ENCODE measurements around the gene FLRT1.

The FLRT1 gene

DNA sequence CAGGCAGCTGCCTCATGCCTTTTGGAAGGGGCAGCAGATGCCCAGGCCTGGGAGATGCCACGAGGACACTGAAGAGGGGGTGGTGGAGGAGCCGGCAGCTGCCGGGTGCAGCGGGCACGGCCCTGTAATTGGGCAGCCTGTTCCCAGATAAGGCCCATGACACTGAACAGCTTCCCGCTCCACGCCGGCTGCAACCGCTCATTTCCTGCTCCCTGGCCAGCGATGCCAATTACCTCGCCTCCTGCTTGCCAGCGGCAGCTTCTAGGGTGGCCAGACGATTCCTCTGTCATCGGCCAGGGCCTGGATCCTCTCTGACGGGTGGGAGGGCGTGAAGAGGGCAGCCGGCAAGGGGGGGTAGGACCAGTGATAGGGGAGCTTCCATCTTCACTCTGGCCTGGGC lies 22.8 kb downstream of the FLRT1 start:
- intact Hi-C loops (cut with DNase I): no loop called here
- peak in 23 of 42 donors; percentile 21 to 75 (median 54) for DNase-seq

GRCh38 chr11:64059339-64060140 lies 23.8 kb downstream of the FLRT1 start:
- DNase-seq: no peak
- intact Hi-C loops (cut with DNase I): no loop called here

DNA sequence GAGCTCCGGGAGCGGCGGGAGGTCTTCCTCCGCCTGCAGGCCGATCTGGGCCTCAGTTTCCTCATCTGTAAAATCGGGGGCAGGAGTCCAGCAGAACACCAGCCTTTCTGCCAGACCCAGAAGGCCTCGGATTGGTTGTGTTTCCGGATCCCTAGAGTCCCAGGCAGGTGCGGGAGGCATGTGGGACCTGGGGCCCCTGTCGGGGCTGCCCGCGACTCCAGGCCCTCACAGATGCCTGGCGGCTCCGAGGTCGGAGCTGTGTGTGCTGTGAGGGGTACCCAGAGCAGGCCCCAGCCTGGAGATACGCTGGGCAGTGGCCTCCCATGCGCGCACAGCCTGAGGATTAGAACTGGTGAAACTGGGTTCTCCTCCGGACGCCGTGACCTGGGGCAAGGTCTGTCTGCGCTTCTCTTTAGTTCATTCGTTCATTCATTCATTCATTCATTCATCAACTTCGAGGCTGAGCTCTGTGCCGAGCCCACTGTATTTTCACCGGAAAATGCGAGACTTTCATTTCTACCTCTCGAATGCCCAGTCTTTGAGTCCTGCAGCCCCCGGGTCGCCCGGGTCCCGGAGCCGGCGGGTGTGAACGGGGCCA lies 24.6 kb downstream of the FLRT1 start:
- no peak for DNase-seq
- intact Hi-C loops (cut with DNase I): no loop called here

GRCh38 chr11:64060861-64061444 lies 25.2 kb downstream of the FLRT1 start:
- intact Hi-C loops (cut with DNase I): no loop called here
- peak in 41 of 42 donors; percentile 59 to 91 (median 81) for DNase-seq

GRCh38 chr11:64062185-64063039 lies 26.7 kb downstream of the FLRT1 start:
- intact Hi-C loops (cut with DNase I): no loop called here

DNA sequence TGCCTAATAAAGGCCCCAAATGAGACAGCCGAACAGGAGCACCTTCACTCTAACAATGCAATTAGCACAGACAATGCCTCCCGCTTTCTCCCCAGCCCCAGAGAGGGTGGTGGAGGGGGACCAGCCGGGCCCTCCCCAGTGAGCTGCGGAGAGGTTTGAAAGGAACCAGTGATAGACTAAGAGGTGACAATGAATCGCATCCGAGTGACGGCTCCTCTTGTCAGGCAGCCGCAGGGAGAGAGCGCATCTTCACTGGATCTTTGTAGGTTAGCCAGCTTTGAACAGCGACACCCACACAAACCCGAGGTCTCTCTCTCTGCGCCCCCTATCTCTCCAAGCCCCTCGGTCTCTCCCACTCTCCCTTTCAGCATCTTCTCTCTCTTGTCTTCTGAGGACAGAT lies 28.0 kb downstream of the FLRT1 start:
- intact Hi-C loops (cut with DNase I): no loop called here
- DNase-seq: peak in 23 of 42 donors; percentile 34 to 81 (median 55)

More at GRCh38 chr11:64062185-64063039, 26.7 kb downstream of the FLRT1 start:
- no peak for DNase-seq

- no peak for DNase-seq
- intact Hi-C loops (cut with DNase I): no loop called here
Observed at GRCh38 chr11:64064374-64065140, 28.8 kb downstream of the FLRT1 start.

DNA sequence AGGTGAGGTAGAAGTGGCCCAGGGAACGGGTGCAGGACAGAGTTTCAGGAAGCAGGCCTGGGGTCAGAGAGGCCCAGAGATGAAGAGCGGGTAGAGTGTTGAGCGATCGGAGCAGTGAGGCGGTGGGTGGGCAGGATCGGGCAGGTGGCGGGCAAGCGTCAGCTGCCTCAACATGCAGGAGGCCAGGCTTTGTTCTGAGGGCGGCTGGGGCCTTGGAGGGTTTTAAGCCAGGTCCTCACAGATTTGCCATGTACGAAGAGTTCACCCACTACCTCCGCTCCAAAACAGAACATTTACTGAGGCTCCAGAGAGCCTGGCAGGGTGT lies 29.4 kb downstream of the FLRT1 start:
- no peak for DNase-seq
- intact Hi-C loops (cut with DNase I): no loop called here

DNA sequence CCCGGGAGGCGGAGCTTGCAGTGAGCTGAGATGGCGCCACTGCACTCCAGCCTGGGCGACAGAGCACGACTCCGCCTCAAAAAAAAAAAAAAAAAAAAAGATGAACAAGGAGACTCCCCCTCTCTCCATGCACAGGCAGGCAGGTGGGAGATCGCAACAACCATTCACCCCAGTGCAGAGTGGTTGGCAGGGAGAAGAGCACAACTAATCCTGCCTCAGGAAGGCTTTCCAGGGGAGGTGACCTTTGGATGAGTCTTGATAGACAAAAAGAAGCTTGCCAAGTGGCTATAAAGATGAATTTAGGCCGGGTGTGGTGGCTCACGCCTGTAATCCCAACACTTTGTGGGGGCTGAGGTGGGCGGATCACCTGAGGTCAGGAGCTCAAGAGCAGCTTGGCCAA lies 30.0 kb downstream of the FLRT1 start:
- DNase-seq: no peak
- intact Hi-C loops (cut with DNase I): no loop called here

- intact Hi-C loops (cut with DNase I): no loop called here
Observed at GRCh38 chr11:64067230-64067993, 31.7 kb downstream of the FLRT1 start.

GRCh38 chr11:64068705-64069400 lies 33.1 kb downstream of the FLRT1 start:
- no peak for DNase-seq
- intact Hi-C loops (cut with DNase I): no loop called here

More at GRCh38 chr11:64067230-64067993, 31.7 kb downstream of the FLRT1 start:
- DNase-seq: peak in 11 of 42 donors; percentile 38 to 69 (median 55)

DNA sequence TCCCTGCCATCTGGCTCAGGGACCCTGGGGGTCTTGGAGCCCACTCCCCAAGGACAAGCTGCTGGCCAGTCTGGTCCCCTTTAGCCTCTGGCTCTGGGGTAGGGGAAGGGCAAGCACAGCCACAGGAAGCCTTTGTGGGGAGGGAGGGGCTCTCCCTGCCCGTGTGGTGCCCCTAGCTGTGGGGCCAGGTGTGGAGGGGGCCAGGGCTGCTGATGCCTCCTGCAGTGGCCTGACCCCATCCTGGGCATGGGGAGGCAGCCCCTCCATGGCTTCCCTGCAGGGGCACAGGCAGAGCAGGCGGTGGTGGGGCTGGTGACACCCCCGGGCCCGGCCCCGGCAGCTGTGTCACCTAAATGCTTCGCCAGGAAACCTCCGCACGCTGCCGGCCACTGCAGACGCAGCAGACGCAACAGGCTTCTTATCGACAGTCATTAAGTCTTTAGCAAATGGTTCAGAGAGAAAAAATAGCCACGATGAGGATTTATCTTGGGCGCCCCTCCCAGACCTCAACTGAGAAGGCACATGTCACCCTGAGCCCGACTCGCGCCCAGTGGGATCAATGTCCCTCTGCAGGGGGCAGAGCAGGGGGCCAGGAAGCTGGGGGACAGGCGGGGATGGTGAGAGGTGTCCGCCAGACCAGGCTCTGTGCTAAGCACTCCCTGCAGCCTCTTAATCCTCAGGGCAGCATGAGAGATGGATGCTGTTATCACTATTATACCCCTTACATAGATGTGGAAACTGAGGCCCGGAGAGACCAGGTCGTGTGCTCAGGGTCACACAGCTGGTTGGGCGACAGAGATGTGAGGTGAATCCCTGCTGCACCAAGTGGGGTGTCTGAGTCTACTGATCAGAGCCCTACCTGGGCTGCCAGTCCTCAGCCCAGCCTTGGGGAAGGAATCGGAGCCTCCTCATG lies 33.9 kb downstream of the FLRT1 start:
- DNase-seq: no peak
- intact Hi-C loops (cut with DNase I): no loop called here

DNA sequence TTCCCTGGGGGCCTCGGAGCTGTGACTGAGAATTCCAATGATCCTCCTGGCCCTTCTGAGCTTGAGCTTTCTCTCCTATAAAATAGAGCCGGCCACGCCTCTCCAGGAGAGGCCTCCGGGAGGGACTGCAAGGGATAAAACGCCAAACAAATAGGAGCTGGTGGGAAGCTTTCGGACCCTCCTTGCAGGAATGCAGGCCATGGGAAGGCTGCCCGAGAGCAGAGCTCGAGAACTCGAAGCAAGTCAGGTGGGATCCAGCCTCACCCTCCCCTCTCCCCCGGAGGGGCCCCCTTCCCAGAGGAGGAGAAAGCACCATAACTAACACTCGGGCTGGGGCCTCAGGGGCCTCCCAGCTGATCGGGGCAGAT lies 34.6 kb downstream of the FLRT1 start:
- no peak for DNase-seq
- intact Hi-C loops (cut with DNase I): no loop called here

DNA sequence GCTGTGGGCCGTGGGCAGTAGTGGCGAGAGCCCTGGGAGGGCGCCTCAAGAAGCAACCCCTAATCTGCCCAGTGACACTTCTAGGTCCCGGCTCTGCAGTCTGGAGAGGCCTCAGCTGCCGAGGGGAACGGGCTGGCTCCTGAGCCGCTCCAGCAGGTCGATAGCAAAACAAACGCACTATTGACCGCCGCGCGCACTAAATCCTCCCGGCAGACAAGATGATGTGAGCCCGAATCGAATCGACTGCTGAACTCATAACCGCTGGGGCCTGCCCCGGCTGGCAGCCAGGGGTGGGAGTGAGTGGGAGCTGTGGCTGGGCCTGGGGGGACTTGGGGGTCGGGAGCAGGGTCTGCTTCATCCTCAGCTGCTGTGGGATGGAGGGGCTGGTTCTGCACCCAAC lies 36.1 kb downstream of the FLRT1 start:
- DNase-seq: peak in 22 of 42 donors; percentile 35 to 80 (median 61)
- intact Hi-C loops (cut with DNase I): no loop called here

DNA sequence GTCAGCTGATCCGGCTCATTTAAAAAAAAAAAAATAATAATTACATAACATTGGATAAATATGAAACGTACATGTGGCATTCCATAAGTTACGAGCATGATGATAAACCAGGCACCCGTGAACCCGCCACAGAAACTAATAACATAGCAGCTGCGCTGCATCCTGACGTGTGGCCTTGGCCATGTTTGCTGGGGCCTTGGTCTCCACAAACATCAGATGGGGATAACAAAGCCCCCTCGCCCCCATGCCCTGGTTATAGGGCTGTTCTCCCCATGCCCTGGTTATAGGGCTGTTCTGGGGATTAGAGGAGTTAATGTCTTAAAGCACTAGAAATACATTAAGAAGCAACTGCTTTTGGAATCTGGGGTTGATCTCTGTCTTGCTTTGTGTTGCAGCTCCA lies 36.7 kb downstream of the FLRT1 start:
- peak in 3 of 42 donors; percentile 24 to 64 (median 41) for DNase-seq
- intact Hi-C loops (cut with DNase I): no loop called here

- intact Hi-C loops (cut with DNase I): no loop called here
- no peak for DNase-seq
Observed at GRCh38 chr11:64072871-64073270, 37.1 kb downstream of the FLRT1 start.
